OCI-LY3 (cell line): ENCODE data around the gene CEMIP.

Source experiments
- CTCF ChIP-seq: fragments of 200-600, 300-600 bp; sonication (generic); IDR thresholded peaks from 2 replicates; pipeline ENCODE4 v1.5.1; 2014; ENCODE audit warnings: antibody characterized with exemption, low read length, low read depth
- EZH2phosphoT487 ChIP-seq: fragments of 200-600 bp; shearing (Covaris generic); IDR thresholded peaks from 2 replicates; pipeline ENCODE4 v1.6.1; 2018; ENCODE audit warnings: antibody characterized with exemption, mixed run types, low read depth

DNA sequence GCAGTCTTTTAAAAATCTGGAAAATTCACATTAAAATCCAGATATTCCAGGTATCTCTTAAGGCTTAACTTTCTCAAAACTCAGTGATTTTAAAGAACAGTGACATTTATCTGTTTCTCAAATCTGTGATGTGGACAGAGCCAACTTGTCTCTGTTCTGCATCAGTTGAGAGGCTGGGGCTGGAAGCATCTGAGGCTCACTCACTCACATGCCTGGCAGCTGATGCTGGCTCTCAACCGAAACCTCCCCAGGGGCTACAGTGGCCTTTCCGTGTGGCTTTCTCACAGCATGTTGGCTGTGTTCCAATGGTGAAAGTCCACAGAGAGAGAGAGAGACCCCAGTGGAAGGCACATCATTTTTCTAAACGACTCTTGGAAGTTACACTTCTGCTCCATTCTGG, 53.5 kb downstream of the CEMIP start:
- TF ChIP-seq CTCF (no peak), EZH2phosphoT487 (no peak)
